GM12878 (cell line): ENCODE data around the gene ATRNL1. TPM values are rescaled to one million over a fixed set of nuclear protein-coding genes. Genes with fewer than 3 reads are reported as not detected.

Source experiments
- ATAC-seq: fragments of 200-7000 bp; cut with Tn5 transposase; 3 replicates; pipeline ENCODE4 v1.9.1; 2020; ENCODE audit warnings: mild to moderate bottlenecking, moderate library complexity
- BruUV-seq: library from RNA; stranded (reverse); fragments of 400-500 nt; replicated peaks from 2 replicates; lab custom pipeline; 2021; lab: Mats Ljungman, UMichigan
- CTCF ChIA-PET: fragments of 300-600 bp; sonication (Branson Sonifier 250); formaldehyde crosslinking; extraction: SDS; loops from one replicate; lab custom pipeline; 2021; ENCODE audit warnings: inconsistent platforms; lab: Yijun Ruan, JAX
- POLR2A ChIA-PET: fragments of 350-600 bp; formaldehyde crosslinking; extraction: SDS; loops from one replicate; lab custom pipeline; 2021; ENCODE audit warnings: inconsistent platforms; lab: Charles Lee
- RAD21 ChIA-PET: fragments of 300-600 bp; sonication (Branson Sonifier 250); formaldehyde crosslinking; loops from one replicate; lab custom pipeline; 2023; ENCODE audit warnings: antibody characterized with exemption; ENCODE audit not compliant: unreplicated experiment; lab: Charles Lee
- SMC1A ChIA-PET: fragments of 300-600 bp; sonication (Branson Sonifier 250); formaldehyde crosslinking; loops from one replicate; lab custom pipeline; 2023; ENCODE audit not compliant: unreplicated experiment, uncharacterized antibody; lab: Charles Lee
- DNase-seq: peaks from one replicate; pipeline ENCODE4 v3.0.0-alpha.2; 2011; ENCODE audit warnings: low read depth, low spot score
- FAIRE-seq: peaks from 3 replicates; lab custom pipeline; 2011; peaks lifted over from hg19 to GRCh38; lab: Jason Lieb, UNC
- H2AFZ ChIP-seq: 2 replicates; pipeline ENCODE4 v1.6.0; 2011; ENCODE audit warnings: low read depth, low read length, control low read depth; ENCODE audit not compliant: control insufficient read depth
- H3K27ac ChIP-seq: 2 replicates; pipeline ENCODE4 v1.5.1; 2011; ENCODE audit warnings: control low read depth; ENCODE audit not compliant: control insufficient read depth, insufficient read depth
- H3K27me3 ChIP-seq, 2 experiments: replicated peaks in 1 of 2; 2 replicates each; pipeline versions ENCODE4 v1.6.0 to v1.6.1; 2011; ENCODE audit warnings: low read length in 1 of 2; ENCODE audit not compliant: control insufficient read depth in 2 of 2, insufficient read depth in 2 of 2
- H3K36me3 ChIP-seq, 2 experiments: 2 replicates each; pipeline ENCODE4 v1.5.1; 2011; ENCODE audit warnings: low read length in 1 of 2; ENCODE audit not compliant: control insufficient read depth in 2 of 2, insufficient read depth in 2 of 2
- H3K4me1 ChIP-seq: 2 replicates; pipeline ENCODE4 v1.6.1; 2011; ENCODE audit warnings: mild to moderate bottlenecking, low read length, moderate library complexity, mixed read lengths; ENCODE audit not compliant: control insufficient read depth, insufficient read depth
- H3K4me2 ChIP-seq: 2 replicates; pipeline ENCODE4 v1.6.0; 2011; ENCODE audit warnings: control low read depth; ENCODE audit not compliant: control insufficient read depth, insufficient read depth
- H3K4me3 ChIP-seq: fragments of 200-600 bp; sonication (generic); 2 replicates; pipeline ENCODE4 v1.5.1; 2016
- H3K79me2 ChIP-seq: 2 replicates; pipeline ENCODE4 v1.6.0; 2011; ENCODE audit warnings: low read length; ENCODE audit not compliant: control insufficient read depth, insufficient read depth
- H3K9ac ChIP-seq: 2 replicates; pipeline ENCODE4 v1.8.0; 2011; ENCODE audit warnings: low read length, control low read depth, mixed read lengths; ENCODE audit not compliant: control insufficient read depth, insufficient read depth
- H3K9me3 ChIP-seq: replicated peaks from 3 replicates; pipeline ENCODE4 v1.5.1; 2011; ENCODE audit warnings: mild to moderate bottlenecking, low read length; ENCODE audit not compliant: control insufficient read depth, insufficient read depth
- H4K20me1 ChIP-seq: 2 replicates; pipeline ENCODE4 v1.6.0; 2011; ENCODE audit not compliant: control insufficient read depth, insufficient read depth
- CREM ChIP-seq: IDR thresholded peaks from 2 replicates; pipeline ENCODE4 v1.6.1; 2014; ENCODE audit warnings: antibody characterized with exemption, low read depth
- MEF2A ChIP-seq: IDR thresholded peaks from 2 replicates; pipeline ENCODE4 v1.6.1; 2011; ENCODE audit warnings: low read depth, mild to moderate bottlenecking, low read length, moderate library complexity; ENCODE audit not compliant: insufficient read depth
- NRF1 ChIP-seq: conservative IDR thresholded peaks from 2 replicates; pipeline ENCODE4 v1.6.1; 2011; ENCODE audit warnings: mild to moderate bottlenecking, low read depth, low read length, improper control_type of control experiment
- RUNX3 ChIP-seq: IDR thresholded peaks from 2 replicates; pipeline ENCODE4 v1.6.1; 2012; ENCODE audit warnings: low read length, inconsistent platforms
- whole genome bisulfite sequencing: methylation state at CpG from one replicate; pipeline ENCODE4 v1.1.6; 2016; ENCODE audit warnings: low lambda C conversion rate; ENCODE audit not compliant: insufficient replicate concordance, insufficient coverage; ENCODE audit errors: missing lambda C conversion rate; 5-methylcytosine and 5-hydroxymethylcytosine counted together
- in situ Hi-C: fragments of 300-500 bp; cut with MboI; formaldehyde crosslinking; loops from 9 replicates; pipeline ENCODE4 v1.14.3; 2018; ENCODE audit warnings: mixed read lengths
- intact Hi-C: fragments of 100-400 bp; cut with micrococcal nuclease; formaldehyde crosslinking; loops from one replicate; pipeline ENCODE4 v1.14.2; 2022; ENCODE audit not compliant: unreplicated experiment
- polyA plus RNA-seq, 11 experiments: library from polyadenylated mRNA; depleted of rRNA in 4 of 11; unstranded in 6 of 11; stranded (reverse) in 5 of 11; fragments of >200 nt; fragmentation: Nextera tagmentation in 4 of 11; fragmentation: Illumina TruSeq in 1 of 11; extraction: Ambion mirVana in 4 of 11; extraction: Trizol in 1 of 11; gene quantifications; 1 replicate in 1 of 11; 2 replicates in 10 of 11; pipeline versions ENCODE4 v1.2.1 to v1.2.3, GENCODE V29; 2011 to 2016; ENCODE audit warnings: inconsistent platforms in 2 of 11, missing spikeins in 2 of 11, low read depth in 1 of 11
- total RNA-seq, 4 experiments: library from RNA; depleted of rRNA in 3 of 4; stranded (reverse); fragments of >200 nt in 3 of 4; fragmentation: Illumina TruSeq in 1 of 4; extraction: Trizol in 1 of 4; gene quantifications; 2 replicates each; pipeline versions ENCODE4 v1.2.1 to v1.2.3, GENCODE V29; 2013 to 2021
- TF ChIP-seq, protein P1 (sequence below): fragments of 450-650 bp; formaldehyde crosslinking; IDR thresholded peaks from 2 replicates; pipeline ENCODE4 v1.4.0; 2022; ENCODE audit warnings: mild to moderate bottlenecking, moderate library complexity

ATRNL1 gene
- total and polyA plus RNA-seq, 10 of the 15 experiments (the other 5 are each of a cell fraction or from before 2014, with no cell fraction given) = 0.03 to 1.4 (median 0.34) TPM

DNA sequence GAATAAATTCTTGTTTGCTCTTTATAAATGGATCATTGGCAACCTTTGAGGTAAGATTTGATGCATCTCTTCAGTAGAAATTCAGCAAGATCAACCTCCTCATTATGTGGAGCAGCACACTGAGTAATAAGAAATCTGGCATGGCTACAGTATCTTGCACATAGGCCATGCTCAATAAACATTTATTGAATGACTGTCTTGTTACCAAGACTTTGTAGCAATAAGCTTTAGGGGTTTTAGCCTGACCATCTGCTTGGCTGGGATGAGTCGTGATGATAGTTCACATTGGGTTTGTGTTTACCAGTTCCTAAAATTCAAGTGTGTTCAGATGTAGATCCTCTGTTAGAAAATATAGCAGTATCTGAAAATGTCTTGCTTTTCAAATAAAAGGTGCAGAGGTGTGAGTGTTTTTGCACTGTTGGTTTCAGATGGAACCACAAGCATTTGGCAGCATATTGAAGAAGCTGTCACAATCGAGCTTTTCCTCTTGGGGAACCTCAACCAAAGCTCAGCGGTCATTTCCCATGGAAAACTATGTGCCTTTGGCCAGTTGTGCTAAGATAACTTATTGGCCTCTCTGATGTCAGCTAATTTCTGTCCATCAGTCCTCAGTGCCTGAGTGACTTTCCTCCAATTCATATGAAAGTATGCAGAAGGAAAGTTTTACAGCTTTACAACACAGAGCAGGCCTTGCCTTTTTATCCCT lies 737.3 kb downstream of the ATRNL1 start:
- 0% methylated on average over 3 of the region's 3 CpGs for WGBS
- Histone ChIP-seq H3K27ac (no peak overlapping the region), H3K4me2 (no peak overlapping the region), H3K9me3 (no peaks in the 10 kb centered on the region), H3K79me2 (no peaks in the 10 kb centered on the region), H3K9ac (no peak overlapping the region), H2AFZ (no peak overlapping the region), H3K27me3 (no peaks in the 10 kb centered on the region; a peak in 1 of 4 replicates), H3K4me1 (no peaks in the 10 kb centered on the region), H3K4me3 (no peak overlapping the region), H4K20me1 (no peaks in the 10 kb centered on the region), H3K36me3 (no peaks in the 10 kb centered on the region)
- no peak for TF ChIP-seq MEF2A
- no peak for TF ChIP-seq CREM
- TF ChIP-seq, protein P1, sequence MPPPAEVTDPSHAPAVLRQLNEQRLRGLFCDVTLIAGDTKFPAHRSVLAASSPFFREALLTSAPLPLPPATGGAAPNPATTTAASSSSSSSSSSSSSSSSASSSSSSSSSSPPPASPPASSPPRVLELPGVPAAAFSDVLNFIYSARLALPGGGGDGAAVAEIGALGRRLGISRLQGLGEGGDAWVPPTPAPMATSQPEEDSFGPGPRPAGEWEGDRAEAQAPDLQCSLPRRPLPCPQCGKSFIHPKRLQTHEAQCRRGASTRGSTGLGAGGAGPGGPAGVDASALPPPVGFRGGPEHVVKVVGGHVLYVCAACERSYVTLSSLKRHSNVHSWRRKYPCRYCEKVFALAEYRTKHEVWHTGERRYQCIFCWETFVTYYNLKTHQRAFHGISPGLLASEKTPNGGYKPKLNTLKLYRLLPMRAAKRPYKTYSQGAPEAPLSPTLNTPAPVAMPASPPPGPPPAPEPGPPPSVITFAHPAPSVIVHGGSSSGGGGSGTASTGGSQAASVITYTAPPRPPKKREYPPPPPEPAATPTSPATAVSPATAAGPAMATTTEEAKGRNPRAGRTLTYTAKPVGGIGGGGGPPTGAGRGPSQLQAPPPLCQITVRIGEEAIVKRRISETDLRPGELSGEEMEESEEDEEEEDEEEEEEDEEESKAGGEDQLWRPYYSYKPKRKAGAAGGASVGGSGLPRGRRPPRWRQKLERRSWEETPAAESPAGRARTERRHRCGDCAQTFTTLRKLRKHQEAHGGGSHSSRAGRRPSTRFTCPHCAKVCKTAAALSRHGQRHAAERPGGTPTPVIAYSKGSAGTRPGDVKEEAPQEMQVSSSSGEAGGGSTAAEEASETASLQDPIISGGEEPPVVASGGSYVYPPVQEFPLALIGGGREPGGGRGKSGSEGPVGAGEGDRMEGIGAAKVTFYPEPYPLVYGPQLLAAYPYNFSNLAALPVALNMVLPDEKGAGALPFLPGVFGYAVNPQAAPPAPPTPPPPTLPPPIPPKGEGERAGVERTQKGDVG (CRISPR knock-in tag) = no peak
- TF ChIP-seq NRF1 = no peak
- no peak for TF ChIP-seq RUNX3
- ATAC-seq (no peak), DNase-seq (no peak), FAIRE-seq (no peak)
- ChIA-PET POLR2A (no interaction called here), SMC1A (no interaction called here), CTCF (no interaction called here), RAD21 (no interaction called here)
- BruUV-seq = no TSS peak
- in situ Hi-C loops (no loop called here), intact Hi-C loops (no loop called here)
